ENCODE data around the gene ABHD15. TPM values are rescaled to one million over a fixed set of nuclear protein-coding genes. Genes with fewer than 3 reads are reported as not detected.

The ABHD15 gene
- total and polyA plus RNA-seq, 9 of the 15 experiments (the other 6 are each of a cell fraction or from before 2014, with no cell fraction given), result 0.85 to 4.2 (median 2.1) TPM

GRCh38 chr17:29592850-29593551 lies 26.2 kb upstream of the ABHD15 start, which contains the start of gene ANKRD13B (continued):
- TF ChIP-seq ZNF407 (IDR thresholded peaks at IDR 0.05; ENCODE audit: low read depth) (no peak), HDGF (IDR thresholded peaks at IDR 0.05) (no peak), HDAC1 (IDR thresholded peaks at IDR 0.05) (no peak), HMGN3 (IDR thresholded peaks at IDR 0.05; ENCODE audit: borderline replicate concordance, extremely low read depth, insufficient read length, low read depth, low read length) (peak; percentile 60), DDX20 (tag; IDR thresholded peaks at IDR 0.05; ENCODE audit: low read depth) (no peak), CREBBP (IDR thresholded peaks at IDR 0.05; ENCODE audit: low read depth, low read length) (no peak), ZNF764 (CRISPR knock-in tag; IDR thresholded peaks at IDR 0.05; ENCODE audit: low read depth) (no peak), ARHGAP35 (IDR thresholded peaks at IDR 0.05; ENCODE audit: partially characterized antibody) (no peak), KHSRP (IDR thresholded peaks at IDR 0.05) (no peak), TCF7L2 (IDR thresholded peaks at IDR 0.05; ENCODE audit: low read depth, low read length) (no peak), ZNF277 (CRISPR knock-in tag; IDR thresholded peaks at IDR 0.05; ENCODE audit: borderline replicate concordance) (no peak), ZNF445 (CRISPR knock-in tag; IDR thresholded peaks at IDR 0.05; ENCODE audit: low read depth) (no peak), ZBTB7A (IDR thresholded peaks at IDR 0.05; ENCODE audit: borderline replicate concordance, control insufficient read depth, low read depth, low read length) (peak; percentile 35; the same call in 1 of the 2 replicates), TFAP4 (CRISPR knock-in tag; IDR thresholded peaks at IDR 0.05; ENCODE audit: borderline replicate concordance) (no peak), NCOA4 (IDR thresholded peaks at IDR 0.05; ENCODE audit: partially characterized antibody) (no peak), CXXC5 (CRISPR knock-in tag; IDR thresholded peaks at IDR 0.05) (peak; percentile 88), ZNF57 (CRISPR knock-in tag; IDR thresholded peaks at IDR 0.05) (no peak)
